Natural killer cell (primary cell): Measurements from ENCODE around the gene SGK2. TPM values are rescaled to one million over a fixed set of nuclear protein-coding genes. Genes with fewer than 3 reads are reported as not detected.

ENCODE experiments used
- ATAC-seq, 3 donors: fragments of 150-1000 bp in 2 of 3; fragments of 200-7000 bp in 1 of 3; cut with Tn5 transposase; 1 replicate in 1 of 3; 2 replicates in 2 of 3; pipeline ENCODE4 v1.10.0; 2021; ENCODE audit warnings: mild to moderate bottlenecking in 2 of 3, moderate library complexity in 2 of 3
- DNase-seq, 2 donors: peaks; one replicate each; pipeline versions ENCODE4 v3.0.0 to v3.0.0-alpha.2; 2013 to 2021; ENCODE audit warnings: mixed read lengths in 1 of 2
- H3K27ac ChIP-seq: one replicate; pipeline ENCODE4 v1.5.1; 2013; ENCODE audit warnings: mild to moderate bottlenecking, low read length
- H3K27me3 ChIP-seq: one replicate; pipeline ENCODE4 v1.6.1; 2013; ENCODE audit warnings: low read length; ENCODE audit not compliant: control insufficient read depth, insufficient read depth
- H3K36me3 ChIP-seq: one replicate; pipeline ENCODE4 v1.6.1; 2013; ENCODE audit warnings: low read length; ENCODE audit not compliant: control insufficient read depth, insufficient read depth
- H3K4me1 ChIP-seq: one replicate; pipeline ENCODE4 v1.6.1; 2013; ENCODE audit warnings: low read length; ENCODE audit not compliant: control insufficient read depth, insufficient read depth
- H3K4me3 ChIP-seq: one replicate; pipeline ENCODE4 v1.5.1; 2013; ENCODE audit warnings: low read length
- H3K9me3 ChIP-seq: one replicate; pipeline ENCODE4 v1.6.1; 2013; ENCODE audit warnings: low read length; ENCODE audit not compliant: control insufficient read depth, insufficient read depth
- H3K27ac Mint-ChIP-seq, 2 donors: one replicate each; pipeline ENCODE4 v1.8.0; 2022; ENCODE audit warnings: mild to moderate bottlenecking in 2 of 2, mixed read lengths in 2 of 2, moderate library complexity in 1 of 2
- H3K27me3 Mint-ChIP-seq, 2 donors: one replicate each; pipeline ENCODE4 v1.8.0; 2022; ENCODE audit warnings: low read depth in 2 of 2, mixed read lengths in 2 of 2
- H3K36me3 Mint-ChIP-seq: one replicate; pipeline ENCODE4 v1.8.0; 2022; ENCODE audit warnings: mixed read lengths
- H3K4me1 Mint-ChIP-seq, 2 donors: one replicate each; pipeline ENCODE4 v1.8.0; 2022; ENCODE audit warnings: mixed read lengths in 2 of 2
- H3K4me3 Mint-ChIP-seq: one replicate; pipeline ENCODE4 v1.8.0; 2022; ENCODE audit warnings: mild to moderate bottlenecking, moderate library complexity, mixed read lengths
- H3K9me3 Mint-ChIP-seq, 2 donors: one replicate each; pipeline ENCODE4 v1.8.0; 2022; ENCODE audit warnings: mixed read lengths in 2 of 2
- CTCF ChIP-seq: fragments of 200-600 bp; IDR thresholded peaks from one replicate; pipeline ENCODE4 v1.8.0; 2022; ENCODE audit warnings: antibody characterized with exemption
- WGBS: methylation state at CpG from one replicate; pipeline ENCODE4 v1.1.7; 2013; ENCODE audit warnings: missing lambda C conversion rate; ENCODE audit not compliant: insufficient coverage; 5-methylcytosine and 5-hydroxymethylcytosine counted together
- intact Hi-C: fragments of 100-400 bp; cut with micrococcal nuclease; formaldehyde crosslinking; loops from one replicate; pipeline ENCODE4 v1.14.2; 2022
- total RNA-seq, 4 donors: library from RNA; stranded (reverse); fragments of 120-200 nt in 1 of 4; gene quantifications; one replicate each; pipeline versions ENCODE4 v1.2.3 to v1.2.4, GENCODE V29; 2013 to 2022

The SGK2 gene
- total RNA-seq = 1 to 10 TPM in 1 of 3 donors, under 1 TPM in 2; 0.48 to 1.2 (median 0.61) TPM
- total RNA-seq (2013) = 0.88 TPM

- ATAC-seq = no peak
- no peaks in the 10 kb centered on the region for H3K27me3 ChIP-seq
Observed at GRCh38 chr20:43558412-43559146, at the start of gene SGK2. SGK2 (plus strand) TSS chr20:43559027; CDS start chr20:43566496, 7,469 bp downstream.

GRCh38 chr20:43511879-43512278 lies 46.9 kb upstream of the SGK2 start:
- Histone ChIP-seq H3K27me3 (peaks cover 10% of the 10 kb centered on the region), H3K27ac (no peak overlapping the region), H3K4me1 (peaks cover 25% of the 10 kb centered on the region), H3K9me3 (no peaks in the 10 kb centered on the region), H3K4me3 (no peak overlapping the region), H3K36me3 (no peaks in the 10 kb centered on the region)
- Mint-ChIP-seq H3K4me3 (peak overlapping the region; percentile 1), H3K9me3 (no peaks in the 10 kb centered on the region), H3K36me3 (no peaks in the 10 kb centered on the region), H3K4me1 (peaks cover 6 to 31% of the 10 kb centered on the region in 2 donors), H3K27me3 (peaks cover 17% of the 10 kb centered on the region in 2 donors), H3K27ac (no peak overlapping the region)
- ATAC-seq (no peak), DNase-seq (no peak)
- intact Hi-C loops = no loop called here
- TF ChIP-seq CTCF = no peak
- WGBS = 84% methylated on average over 1 of the region's 1 CpG

More at GRCh38 chr20:43558412-43559146, at the start of gene SGK2:
- Mint-ChIP-seq H3K4me3 (no peak within 1 kb of the TSS), H3K27me3 (peaks cover 0 to 6% of the 10 kb centered on the region in 2 donors), H3K4me1 (no peaks in the 10 kb centered on the region), H3K36me3 (no peaks in the 10 kb centered on the region), H3K27ac (no peak within 1 kb of the TSS), H3K9me3 (no peaks in the 10 kb centered on the region)
- H3K27ac ChIP-seq = no peak within 1 kb of the TSS
- DNase-seq = no peak
- H3K4me1 ChIP-seq = no peaks in the 10 kb centered on the region
- H3K36me3 ChIP-seq = no peaks in the 10 kb centered on the region
- H3K9me3 ChIP-seq = no peaks in the 10 kb centered on the region
- intact Hi-C loops = no loop called here
- no peak for TF ChIP-seq CTCF
- no peak within 1 kb of the TSS for H3K4me3 ChIP-seq
- WGBS = 90% methylated on average over 12 of the region's 12 CpGs

- peak overlapping the region; percentile 57 for H3K4me3 ChIP-seq
- Mint-ChIP-seq H3K27me3 (peaks cover 9 to 11% of the 10 kb centered on the region in 2 donors), H3K36me3 (no peaks in the 10 kb centered on the region), H3K4me3 (peak overlapping the region; percentile 98), H3K27ac (peak overlapping the region; percentile 87 to 89), H3K9me3 (no peaks in the 10 kb centered on the region), H3K4me1 (peaks cover 6 to 26% of the 10 kb centered on the region in 2 donors)
- 65% methylated on average over 10 of the region's 10 CpGs for WGBS
- no peak for DNase-seq
- intact Hi-C loops = no loop called here
- ATAC-seq = no peak
- no peaks in the 10 kb centered on the region for H3K9me3 ChIP-seq
- no peak for TF ChIP-seq CTCF
- H3K36me3 ChIP-seq = no peaks in the 10 kb centered on the region
- H3K4me1 ChIP-seq = peaks cover 15% of the 10 kb centered on the region
- peaks cover 1% of the 10 kb centered on the region for H3K27me3 ChIP-seq
- no peak overlapping the region for H3K27ac ChIP-seq
Observed at GRCh38 chr20:43513372-43513930, 45.4 kb upstream of the SGK2 start.
